ENCODE measurements around the gene UNC13A.
"Not testable (repeated sequence)": the region's sequence is repeated elsewhere in the genome, so short reads cannot be mapped to it uniquely, and the experiment has no call there.

UNC13A gene

DNA sequence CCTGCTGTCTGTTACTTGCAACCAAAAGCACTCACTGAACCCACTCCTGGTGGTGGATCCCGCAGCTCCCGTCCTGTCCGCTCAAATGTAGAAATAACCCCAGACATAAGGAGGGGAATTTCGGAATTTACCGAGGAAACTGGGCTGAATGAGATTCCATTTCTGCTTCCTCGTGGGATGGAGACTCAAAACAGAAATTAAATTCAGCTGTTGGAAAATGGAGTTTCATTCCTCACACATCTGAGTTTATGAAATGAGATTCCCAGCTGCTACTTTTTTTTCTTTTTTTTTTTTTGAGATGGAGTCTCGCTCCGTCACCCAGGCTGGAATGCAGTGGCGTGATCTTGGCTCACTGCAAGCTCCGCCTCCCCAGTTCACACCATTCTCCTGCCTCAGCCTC lies 88.4 kb downstream of the UNC13A start:
- no peak for DNase-seq

DNA sequence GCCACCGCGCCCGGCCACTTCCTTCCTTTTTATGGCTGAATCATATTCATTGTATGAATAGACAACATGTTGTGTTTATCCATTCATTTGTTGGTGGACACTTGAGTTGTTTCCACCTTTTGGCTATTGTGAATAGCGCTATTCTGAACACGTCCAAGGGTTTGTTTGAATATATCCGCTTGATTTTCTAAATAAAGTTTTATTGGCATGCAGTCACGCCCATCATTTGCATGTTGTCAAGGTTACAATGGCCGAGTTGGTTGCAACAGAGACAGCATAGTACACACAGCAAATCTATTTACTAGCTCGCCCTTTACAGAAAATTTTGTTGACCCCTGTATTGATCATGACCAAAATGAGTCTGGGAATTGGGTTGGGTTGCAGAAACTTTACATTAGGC lies 89.2 kb downstream of the UNC13A start:
- no peak for DNase-seq

DNA sequence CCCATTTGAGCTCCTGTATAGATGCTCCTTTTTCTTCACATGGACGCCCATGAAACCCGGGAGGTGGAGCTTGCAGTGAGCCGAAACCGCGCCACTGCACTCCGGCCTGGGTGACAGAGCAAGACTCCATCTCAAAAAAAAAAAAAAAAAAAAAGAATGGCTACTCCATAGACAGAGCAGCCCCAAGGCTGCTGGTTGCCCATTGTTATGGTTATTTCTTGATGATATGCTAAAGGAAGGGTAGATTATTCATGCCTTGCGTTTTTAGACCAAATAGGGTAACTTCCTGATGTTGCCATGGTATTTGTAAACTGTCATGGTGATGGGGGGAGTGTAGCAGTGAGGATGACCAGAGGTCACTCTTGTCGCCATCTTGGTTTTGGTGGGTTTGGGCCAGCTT lies 90.1 kb downstream of the UNC13A start:
- DNase-seq, result not testable (repeated sequence)

DNA sequence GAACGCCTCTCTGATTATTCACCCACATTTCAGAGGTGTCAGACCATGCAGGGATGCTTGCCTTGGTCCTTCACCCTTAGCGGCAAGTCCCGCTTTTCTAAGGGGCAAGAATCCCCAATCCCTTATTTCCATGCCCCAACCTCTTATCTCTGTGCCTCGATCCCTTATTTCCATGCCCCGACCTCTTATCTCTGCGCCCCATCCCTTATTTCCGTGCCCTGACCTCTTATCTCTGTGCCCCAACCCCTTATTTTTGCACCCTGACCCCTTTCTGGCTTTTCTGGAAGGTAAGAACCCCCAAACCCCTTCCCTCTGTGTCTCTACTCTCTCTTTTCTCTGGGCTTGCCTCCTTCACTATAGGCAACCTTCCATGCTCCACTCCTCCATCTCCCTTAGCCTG lies 93.9 kb downstream of the UNC13A start:
- not testable (repeated sequence) for DNase-seq

DNA sequence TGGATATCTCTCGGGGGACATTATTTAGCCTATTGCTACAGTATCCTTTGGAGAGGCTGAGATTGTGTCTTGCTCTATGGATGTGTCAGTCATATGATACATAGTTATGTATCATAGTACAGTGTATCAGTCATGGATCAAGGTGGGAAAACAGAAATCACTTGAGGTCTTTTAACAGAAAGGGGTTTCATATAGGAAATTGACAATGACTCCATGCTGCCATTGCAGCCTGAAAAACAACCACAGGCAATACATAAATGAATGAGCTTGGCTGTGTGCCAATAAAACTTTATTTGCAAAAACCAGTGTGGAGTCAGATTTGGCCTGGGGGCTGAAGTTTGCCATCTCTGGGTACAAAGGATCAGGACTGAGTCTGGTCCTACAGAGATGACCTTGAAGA lies 97.3 kb downstream of the UNC13A start:
- DNase-seq, result no peak

DNA sequence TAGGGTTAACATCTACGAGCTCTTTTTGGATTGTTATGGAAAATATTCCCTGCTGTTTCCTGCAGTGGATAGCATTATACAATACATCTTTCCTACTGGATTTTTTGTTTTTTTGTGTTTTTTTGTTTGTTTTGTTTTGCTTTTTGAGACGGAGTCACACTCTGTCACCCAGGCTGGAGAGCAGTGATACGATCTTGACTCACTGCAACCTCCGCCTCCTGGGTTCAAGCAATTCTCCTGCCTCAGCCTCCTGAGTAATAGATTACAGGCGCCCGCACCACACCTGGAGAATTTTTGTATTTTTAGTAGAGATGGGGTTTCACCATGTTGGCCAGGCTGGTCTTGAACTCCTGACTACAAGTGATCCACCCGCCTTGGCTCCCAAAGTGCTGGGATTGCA lies 102.8 kb downstream of the UNC13A start:
- DNase-seq, result not testable (repeated sequence)

DNA sequence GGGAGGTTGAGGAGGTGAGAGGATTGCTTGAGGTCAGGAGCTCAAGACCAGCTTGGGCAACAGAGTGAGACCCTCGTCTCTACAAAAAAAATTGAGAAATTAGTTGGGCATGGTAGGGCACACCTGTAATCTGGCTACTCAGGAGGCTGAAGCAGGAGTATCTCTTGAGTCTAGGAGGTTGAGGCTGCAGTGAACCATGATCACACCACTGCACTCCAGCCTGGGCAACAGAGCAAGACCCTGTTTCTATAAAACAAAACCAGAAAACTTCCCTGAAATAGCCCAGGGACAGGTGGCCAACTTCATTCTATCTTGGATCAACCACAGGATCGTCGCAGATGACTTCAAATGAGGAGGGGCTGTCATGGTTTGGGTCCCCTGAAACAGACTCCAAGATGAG lies 104.0 kb downstream of the UNC13A start:
- no peak for DNase-seq

DNA sequence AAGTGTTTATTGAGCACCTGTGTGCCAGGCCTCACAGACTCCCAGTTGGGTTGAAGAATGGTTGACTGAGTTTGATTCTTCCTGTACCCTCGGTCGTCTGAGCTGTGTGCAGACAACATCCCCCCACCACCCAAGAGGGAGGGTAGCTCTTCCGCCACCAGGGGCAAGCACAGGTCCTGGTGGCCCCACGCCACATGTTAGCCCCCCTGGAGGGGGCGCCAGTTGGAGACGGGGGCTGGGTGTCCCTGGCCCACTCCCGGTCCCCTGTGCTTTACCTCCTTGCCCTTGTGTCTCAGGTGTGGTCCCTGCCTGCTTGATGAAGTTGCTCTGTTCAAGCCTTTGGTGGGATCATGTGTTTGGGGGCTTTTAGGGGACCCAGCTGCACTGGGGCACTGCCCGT lies 105.5 kb downstream of the UNC13A start:
- DNase-seq, result no peak

DNA sequence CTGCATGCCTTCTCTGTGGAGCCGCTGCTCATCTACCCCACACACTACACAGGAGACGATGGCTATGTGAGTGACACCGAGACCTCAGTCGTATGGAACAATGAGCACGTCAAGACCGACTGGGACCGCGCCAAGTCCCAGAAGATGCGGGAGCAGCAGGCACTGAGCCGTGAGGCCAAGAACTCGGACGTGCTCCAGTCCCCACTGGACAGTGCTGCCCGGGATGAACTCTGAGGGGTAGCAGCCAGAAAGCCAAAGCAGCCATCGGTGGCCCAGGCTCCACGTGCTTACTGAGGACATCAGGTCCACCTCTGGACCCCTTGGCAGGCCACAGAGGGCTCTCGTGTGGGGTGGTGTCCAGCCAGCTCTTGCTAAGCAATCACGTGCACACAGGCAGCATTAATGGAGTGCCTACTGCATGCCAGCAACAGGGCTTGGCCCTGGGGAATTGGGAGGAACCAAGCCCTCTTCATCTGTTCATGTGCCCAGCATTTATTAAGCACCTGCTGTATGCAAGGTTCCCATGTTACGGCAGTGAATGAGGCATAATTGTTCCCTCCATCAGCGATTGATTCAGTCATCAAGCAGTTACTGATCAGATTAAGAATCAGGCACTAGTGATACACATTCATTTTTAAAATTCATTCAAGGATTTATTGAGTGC lies 106.8 kb downstream of the UNC13A start:
- DNase-seq, result no peak

DNA sequence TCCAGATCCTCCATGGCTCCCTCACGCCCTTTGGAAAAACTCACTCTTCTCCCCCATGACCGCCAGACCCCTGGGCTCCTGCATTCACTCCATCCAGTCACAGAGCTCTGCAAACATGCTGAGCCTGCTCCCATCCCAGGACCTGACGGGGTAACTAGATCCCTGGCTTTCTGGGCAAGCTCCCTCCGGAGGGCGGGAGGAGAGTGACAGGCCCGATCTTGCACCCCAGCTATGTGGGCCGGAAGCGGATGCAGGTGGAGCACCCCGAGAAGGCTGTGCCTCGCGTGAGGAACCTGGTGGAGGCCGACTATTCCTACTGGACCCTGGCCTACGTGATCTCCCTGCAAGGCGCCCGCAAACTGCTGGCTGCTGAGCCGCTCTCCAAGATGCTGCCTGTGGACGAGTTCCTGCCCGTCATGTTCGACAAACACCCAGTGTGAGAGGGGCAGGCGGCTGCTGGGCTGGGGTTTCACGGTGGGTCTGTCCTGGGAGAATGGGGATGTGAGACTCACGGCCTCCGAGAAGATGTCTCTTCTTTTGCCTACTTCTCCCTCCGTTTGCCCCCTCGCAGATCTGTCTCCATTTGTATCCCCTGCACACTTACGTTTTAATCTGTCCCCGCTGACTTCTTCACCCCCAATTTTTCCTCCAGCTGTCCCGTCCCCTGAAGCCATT lies 107.5 kb downstream of the UNC13A start:
- no peak for DNase-seq

DNA sequence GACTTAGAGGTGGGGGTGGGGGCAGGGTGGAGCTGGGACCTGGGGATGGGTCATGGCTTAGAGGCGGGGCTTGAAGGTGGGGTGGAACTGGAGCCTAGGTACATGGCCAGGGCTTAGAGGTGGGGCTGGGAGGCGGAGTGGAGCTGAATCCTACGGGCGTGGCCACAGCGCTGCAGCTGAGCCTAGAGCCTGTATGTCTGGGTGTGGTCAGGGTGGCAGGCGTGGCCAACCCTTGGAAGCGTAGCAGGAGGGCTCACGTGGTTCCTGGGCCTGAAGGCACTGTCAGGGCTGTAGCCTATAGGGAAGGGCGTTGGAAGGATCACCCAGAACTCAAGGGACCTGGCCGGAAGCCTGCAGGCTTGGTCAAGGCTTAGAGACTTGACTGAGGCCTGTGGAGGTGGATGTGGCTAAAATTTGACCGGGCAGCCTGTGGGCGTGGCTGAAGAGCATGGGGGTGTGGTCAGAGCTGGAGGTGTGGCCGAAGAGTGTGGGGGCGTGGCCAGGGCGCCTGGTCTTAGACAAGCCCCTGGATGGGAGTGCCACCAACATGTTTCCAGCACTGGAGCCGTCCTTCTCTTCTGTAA lies 108.4 kb downstream of the UNC13A start:
- peak; percentile 63 for DNase-seq

DNA sequence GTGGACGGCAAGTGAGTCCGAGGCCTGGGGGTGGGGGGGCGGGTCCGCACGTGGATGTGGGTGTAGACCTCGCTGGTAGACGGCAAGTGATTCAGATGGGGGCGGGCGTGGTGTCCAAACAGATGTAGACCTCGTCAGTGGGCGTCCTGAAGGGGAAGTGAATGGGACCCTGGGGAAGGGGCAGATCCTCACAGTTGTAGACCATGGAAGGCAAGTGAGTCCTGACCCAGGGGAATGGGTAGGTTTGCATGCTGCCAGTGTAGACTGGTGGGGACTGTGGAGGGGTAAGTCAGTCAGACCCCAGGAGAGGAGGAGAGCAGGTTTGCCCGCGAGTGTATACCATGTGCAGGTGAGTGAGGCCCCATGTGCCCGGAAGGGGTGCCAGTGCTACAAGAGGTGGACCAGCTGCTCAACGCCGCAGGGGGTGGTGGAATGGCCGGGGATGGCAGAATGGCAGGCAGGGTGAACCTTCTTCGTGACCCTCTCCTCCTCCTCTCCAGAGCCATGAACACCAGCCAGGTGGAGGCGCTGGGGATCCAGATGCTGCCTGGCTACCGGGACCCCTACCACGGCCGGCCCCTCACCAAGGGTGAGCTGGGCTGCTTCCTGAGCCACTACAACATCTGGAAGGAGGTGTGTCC lies 110.6 kb downstream of the UNC13A start:
- DNase-seq, result no peak

DNA sequence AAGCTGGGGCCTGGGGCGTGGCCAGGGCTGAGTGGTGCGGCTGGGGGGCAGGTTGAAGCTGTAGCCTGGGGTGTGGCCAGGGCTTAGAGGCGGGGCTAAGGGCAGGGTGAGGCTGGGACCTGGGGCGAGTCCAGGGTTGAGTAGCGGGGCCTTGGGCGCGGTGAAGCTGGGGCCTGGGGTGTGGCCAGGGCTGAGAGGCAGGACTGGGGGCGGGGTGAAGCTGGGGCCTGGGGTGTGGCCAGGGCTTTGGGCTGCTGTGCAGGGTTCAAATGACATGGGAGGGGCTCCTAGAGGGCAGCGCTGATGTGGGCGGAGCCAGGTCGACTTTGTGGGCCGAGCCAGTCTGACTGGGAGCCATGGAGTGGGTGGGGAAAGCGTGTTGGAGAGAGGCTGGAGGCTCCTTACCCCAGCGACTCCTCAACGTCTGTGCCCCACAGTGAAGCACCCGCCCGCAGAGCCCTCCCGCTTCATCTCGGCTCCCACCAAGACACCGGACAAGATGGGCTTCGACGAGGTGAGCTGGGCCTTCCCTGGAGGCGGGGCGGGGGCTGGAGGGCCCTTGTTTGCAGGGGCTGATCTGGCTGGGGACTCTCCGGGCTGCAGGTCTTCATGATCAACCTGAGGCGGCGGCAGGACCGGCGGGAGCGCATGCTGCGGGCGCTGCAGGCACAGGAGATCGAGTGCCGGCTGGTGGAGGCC lies 111.2 kb downstream of the UNC13A start:
- peak; percentile 80 for DNase-seq

DNA sequence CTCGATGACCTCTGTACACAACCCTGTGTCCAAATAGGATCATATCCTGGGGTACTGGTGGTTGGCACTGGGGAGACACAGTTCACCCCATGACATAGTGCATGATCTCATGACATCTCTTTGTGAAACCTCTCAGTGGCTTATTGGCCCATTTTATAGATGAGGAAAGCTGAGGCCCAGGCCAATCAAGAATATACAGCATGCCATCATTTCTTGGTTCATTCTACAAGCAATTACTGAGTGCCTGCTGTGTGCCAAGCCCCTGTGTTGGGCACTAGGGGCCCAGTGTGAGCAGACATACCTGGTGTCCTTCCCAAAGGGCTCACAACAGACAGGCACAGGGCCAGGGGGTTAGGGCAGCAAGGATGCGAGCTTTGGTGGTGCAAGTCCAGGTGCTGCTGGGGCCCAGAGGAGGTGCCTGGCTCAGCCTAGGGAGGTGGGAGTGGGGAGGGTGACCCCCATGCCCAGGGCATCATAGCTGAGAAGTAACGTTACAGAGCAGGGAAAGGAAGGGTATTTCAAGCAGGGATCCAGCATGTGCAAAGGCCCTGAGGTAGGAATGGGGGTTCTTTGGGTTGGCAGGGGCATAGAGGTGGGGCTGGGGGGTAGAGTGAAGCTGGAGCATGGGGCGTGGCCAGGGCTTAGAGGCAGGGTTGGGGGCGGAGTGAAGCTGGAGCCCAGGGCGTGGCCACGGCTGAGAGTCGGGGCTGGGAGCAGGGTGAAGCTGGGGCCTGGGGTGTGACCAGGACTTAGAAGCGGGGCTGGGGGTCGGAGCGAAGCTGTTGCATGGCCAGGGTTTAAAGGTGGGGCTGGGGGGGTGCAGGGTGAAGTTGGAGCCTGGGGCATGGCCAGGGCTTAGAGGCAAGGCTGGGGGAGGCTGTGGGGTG lies 112.0 kb downstream of the UNC13A start:
- no peak for DNase-seq

DNA sequence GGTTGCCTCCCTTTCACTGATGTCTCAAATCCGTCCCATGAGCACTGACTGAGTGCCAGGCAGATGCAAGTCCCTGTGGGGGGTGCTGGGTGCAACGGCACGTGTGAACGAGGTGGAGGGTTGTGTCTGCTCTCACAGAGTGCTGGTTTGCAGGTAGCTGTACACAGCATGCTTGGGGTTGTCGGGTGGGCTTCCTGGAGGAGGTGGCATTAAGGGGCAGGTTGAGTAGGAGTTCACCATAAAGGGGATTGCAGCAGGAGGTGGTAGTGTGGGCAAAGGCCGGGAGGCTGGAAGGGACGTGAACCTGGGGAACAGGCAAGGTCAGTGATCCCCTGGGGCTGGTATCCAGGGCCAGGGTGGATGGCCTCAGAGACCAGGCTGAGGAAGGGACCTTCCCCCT lies 115.5 kb downstream of the UNC13A start:
- no peak for DNase-seq

DNA sequence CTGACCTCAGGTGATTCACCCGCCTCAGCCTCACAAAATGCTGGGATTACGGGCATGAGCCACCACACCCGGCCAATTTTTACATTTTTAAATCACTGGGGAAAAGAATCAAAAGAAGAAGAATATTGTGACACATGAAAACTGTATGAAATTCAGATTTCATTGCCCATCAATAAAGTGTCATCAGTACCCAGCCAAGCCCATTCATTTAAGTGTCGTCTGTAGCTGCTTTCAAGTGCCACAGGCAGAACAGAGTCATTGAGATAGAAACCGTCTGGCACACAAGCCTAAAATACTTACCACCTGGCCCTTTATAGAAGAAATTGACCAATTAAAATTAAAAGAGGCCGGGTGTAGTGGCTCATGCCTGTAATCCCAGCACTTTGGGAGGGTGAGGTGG lies 117.4 kb downstream of the UNC13A start:
- DNase-seq, result no peak

DNA sequence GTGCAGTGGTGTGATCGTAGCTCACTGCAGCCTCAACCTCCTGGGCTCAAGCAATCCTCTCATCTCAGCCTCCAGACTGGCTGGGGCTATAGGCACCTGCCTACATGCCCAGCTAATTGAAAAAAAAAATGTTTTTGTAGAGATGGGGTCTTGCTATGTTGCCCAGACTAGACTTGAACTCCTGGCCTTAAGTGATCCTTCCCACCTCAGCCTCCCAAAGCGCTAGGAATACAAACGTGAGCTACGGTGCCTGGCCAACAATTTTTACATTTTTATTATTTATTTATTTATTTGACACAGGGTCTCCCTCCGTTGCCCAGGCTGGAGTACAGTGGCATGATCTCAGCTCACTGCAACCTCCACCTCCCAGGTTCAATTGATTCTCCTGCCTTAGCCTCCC lies 117.9 kb downstream of the UNC13A start:
- DNase-seq, result not testable (repeated sequence)

DNA sequence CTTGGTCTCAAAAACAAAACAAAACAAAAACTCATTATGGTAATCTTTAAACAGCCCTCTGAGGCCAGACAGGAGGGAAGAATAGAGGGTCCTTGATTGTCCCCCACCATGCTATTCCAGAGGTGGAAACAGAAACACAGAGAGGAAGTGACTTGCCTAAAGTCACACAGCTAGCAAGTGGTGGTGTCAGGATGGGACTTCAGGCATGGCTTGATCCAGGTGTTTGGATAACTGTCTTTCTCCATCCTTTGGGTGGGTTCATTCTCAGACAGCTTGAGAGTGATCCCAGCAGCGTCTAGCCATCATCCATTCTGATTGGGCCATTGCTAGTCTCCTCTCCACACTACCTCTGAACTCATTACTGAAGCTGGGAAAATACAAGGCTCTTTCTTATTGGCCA lies 120.2 kb downstream of the UNC13A start:
- DNase-seq, result no peak

DNA sequence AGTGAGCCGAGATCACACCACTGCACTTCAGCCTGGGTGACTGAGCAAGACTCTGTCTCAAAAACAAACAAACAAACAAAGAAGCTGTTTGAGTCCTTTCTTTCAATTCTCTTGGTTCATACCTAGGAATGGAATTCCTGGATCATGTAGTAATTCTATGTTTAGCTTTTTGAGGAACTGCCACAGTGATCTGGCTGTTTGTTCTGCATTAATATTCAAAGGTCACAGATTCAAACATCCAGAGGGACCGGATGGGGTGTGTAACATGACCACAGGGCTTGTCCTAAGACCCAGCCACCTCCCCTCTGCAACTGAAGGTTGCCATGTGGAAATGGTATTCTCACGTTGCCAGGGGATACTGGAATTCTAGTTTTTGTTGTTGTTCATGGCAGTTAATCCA lies 122.5 kb downstream of the UNC13A start:
- DNase-seq, result no peak

DNA sequence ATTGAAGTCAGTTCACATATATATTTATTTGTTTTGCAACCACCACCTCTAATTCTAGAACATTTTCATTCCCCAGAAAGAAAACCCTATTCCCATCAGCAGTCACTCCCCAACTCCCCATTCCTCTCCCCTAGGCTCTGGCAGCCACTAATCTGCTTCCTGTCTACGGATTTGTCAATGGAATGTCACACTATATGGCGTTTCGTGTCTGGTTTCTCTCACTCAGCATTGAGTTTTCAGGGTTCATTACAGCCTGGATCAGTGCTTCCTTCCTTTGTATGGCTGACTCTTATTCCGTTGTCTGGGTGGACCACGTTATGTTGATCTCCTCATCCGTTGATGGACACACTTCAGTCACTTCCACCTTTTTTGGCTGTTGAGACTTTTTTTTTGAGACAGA lies 123.4 kb downstream of the UNC13A start:
- DNase-seq, result no peak

DNA sequence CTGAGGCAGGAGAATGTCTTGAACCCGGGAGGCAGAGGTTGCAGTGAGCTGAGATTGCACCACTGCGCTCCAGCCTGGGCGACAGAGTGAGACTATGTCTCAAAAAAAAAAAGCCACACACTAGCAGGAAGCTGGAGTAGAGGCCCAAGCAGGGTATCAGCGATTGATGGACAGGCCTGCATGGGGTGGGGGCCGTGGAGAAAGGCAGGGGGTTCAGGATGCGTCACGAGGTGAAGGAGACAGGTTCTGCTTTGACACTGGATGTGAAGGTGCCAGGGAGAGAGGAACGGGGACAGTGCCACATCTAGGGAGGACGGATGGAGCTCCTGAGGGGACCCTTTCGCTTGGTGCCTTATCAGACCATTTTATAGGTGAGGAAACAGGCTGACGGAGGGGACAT lies 125.6 kb downstream of the UNC13A start:
- no peak for DNase-seq

DNA sequence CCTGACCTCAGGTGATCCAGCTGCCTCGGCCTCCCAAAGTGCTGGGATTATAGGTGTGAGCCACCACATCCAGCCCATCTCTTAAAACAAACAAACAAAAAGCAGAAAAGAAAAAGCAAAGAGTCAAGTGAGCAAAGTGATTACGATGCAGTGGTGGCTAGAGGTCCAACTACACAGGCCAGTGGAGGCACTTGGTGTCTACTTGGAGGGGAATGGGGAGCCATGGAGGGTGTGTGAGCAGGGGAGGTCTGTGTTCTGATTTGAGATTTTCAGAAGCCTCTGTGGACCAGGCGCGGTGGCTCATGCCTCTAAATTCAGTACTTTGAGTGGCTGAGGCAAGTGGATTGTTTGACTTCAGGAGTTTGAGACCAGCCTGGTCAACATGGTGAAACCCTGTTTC lies 126.1 kb downstream of the UNC13A start:
- no peak for DNase-seq
